NT2/D1 (cell line): Measurements from ENCODE around the gene BRD1.

Source experiments
- SUZ12 ChIP-seq: IDR thresholded peaks from 2 replicates; pipeline ENCODE4 v1.6.1; 2011; ENCODE audit not compliant: insufficient read length, insufficient read depth; ENCODE audit errors: extremely low read depth
- YY1 ChIP-seq: IDR thresholded peaks from 2 replicates; pipeline ENCODE4 v1.6.1; 2011; ENCODE audit not compliant: insufficient read length, insufficient read depth

GRCh38 chr22:49760630-49761571, 66.8 kb downstream of the BRD1 start:
- TF ChIP-seq SUZ12 (no peak), YY1 (no peak)
